ENCODE results near the gene CDH4. TPM values are rescaled to one million over a fixed set of nuclear protein-coding genes. Genes with fewer than 3 reads are reported as not detected.

The CDH4 gene
- total RNA-seq, 2 donors from 2014 or later: 0.06 TPM; not detected in 1

- DNase-seq: no peak
- intact Hi-C loops (cut with DNase I, micrococcal nuclease): no loop called here
- ATAC-seq: no peak
Observed at GRCh38 chr20:61649105-61649859, 397.2 kb downstream of the CDH4 start.

DNA sequence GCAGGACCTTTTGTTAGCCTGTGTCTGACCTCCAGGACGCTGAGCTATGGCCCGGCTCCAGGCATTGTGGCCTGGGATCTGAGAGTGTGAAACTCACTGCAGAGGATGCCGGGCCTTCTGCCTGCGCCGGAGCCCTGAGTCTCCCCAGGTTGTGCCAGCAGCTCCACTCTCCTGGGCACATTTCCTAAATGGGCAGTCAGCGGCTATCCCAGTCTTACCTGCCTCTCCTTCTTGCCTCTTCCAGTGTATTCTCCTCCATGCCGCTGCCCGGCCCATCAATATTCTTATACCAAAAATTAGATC lies 397.8 kb downstream of the CDH4 start:
- intact Hi-C loops (cut with DNase I, micrococcal nuclease): no loop called here
- no peak for DNase-seq
- ATAC-seq: no peak

DNA sequence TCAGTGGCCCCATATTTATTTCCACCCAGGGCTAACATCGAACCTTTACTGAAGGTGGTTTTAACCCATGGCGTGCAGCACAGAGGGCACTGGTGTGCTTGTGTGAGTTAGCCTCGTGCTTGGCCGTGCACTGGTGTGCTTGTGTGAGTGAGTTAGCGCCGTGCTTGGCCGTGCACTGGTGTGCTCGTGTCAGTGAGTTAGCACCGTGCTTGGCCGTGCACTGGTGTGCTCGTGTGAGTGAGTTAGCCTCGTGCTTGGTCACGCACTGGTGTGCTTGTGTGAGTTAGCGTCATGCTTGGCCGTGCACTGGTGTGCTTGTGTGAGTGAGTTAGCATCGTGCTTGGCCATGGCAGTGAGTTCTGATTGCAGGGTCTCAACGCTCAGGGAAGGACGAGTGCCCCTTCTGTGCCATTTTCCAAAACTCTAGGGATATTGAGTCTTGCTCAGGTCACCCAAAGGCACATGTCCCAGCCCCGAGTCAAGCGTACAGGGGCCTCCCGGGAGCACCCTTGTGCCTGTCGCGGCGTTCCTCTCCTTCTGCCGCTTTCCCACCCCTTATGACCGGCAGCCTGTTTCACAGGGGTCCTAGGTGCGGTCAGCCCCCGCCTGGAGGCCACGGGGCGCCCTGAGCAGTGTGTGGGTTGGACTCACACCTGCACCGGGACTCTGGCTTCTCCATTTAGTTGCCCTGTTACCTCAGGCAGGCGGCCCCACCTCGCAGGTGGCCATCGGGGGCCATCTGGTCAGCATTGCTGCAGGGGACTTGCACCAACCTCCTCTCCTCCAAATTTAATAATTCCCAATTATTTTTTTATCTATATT lies 399.1 kb downstream of the CDH4 start:
- ATAC-seq (no peak), DNase-seq (no peak)
- intact Hi-C loops (cut with DNase I, micrococcal nuclease): no loop called here

DNA sequence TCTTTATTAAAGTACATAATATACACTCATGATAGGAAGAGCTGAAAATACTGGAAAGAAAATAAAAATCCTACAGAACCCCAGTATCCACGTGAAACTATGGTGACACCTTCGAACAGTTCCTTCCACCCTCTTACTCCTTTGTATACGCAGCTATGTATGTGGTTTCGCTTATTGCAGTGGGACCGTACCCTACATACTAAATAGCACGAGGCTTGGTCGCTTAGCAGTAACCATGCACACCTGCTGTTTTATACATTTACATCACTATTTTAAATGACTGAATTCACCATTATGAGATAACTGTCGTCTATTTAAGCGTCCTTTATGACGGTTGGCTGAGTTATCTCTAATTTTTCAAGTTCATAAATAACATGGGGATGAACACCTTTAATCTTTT lies 400.1 kb downstream of the CDH4 start:
- no peak for DNase-seq
- ATAC-seq: no peak
- intact Hi-C loops (cut with DNase I, micrococcal nuclease): no loop called here

DNA sequence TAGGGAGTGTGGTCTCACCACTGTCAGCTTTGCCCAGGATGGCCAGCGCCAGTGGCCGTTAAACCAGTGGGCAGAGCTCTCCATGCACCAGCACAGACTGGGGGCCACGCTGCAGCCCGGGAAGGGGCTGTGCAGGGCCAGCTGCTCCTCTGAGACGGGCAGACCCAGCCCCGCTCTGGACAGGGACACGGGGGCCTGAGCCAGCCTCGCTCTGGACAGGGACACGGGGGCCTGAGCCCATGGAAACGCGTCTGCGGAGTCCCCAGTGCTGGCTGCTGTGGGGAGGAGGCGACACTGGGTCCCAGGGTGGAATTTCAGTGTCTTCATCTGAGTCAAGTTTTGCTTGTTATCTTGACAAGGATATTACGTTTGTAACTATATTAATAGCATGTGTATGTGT lies 402.7 kb downstream of the CDH4 start:
- intact Hi-C loops (cut with DNase I, micrococcal nuclease): no loop called here
- DNase-seq: no peak
- no peak for ATAC-seq

- intact Hi-C loops (cut with DNase I, micrococcal nuclease): no loop called here
- no peak for ATAC-seq
Observed at GRCh38 chr20:61655591-61655990, 403.5 kb downstream of the CDH4 start.

DNA sequence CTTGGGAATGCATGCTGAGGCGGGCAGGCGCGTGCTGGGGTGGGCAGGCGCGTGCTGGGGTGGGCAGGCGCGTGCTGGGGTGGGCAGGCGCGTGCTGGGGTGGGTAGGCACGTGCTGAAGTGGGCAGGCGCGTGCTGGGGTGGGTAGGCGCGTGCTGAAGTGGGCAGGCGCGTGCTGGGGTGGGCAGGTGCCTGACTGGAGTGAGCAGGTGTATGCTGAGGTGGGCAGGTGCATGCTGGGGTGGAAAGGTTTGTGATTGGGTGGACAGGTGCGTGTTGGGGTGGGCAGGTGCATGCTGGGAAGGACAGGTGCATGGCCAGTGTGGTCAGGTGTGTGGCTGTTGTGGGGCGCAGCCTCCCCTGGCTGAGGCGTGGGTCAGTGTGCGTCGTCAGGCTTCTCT lies 404.1 kb downstream of the CDH4 start:
- ATAC-seq: no peak
- no peak for DNase-seq
- intact Hi-C loops (cut with DNase I, micrococcal nuclease): no loop called here

More at GRCh38 chr20:61655591-61655990, 403.5 kb downstream of the CDH4 start:
- DNase-seq: no peak

- intact Hi-C loops (cut with DNase I, micrococcal nuclease): no loop called here
- DNase-seq (no peak), ATAC-seq (no peak)
Observed at GRCh38 chr20:61657721-61658377, 405.8 kb downstream of the CDH4 start.

DNA sequence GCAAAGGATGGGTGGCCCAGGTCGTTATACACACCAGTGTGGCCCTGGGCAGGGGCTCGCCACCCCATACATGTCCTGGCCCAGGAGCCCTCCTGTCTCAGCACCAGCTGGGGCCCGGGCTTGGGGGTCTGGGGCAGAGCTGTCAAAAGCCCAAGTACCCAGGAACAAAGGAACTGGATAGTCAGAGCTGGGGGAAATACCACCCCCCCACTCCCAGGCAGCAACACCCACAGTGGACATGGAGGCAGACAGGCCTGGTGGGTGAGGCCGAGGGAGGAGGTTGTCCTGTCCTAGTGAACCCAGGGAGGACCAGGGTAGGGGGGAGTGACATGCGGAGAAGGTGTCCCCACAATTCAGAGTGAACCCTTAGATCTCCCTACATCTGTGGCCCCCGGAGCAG lies 406.5 kb downstream of the CDH4 start:
- DNase-seq: no peak
- intact Hi-C loops (cut with DNase I, micrococcal nuclease): no loop called here
- ATAC-seq: no peak

GRCh38 chr20:61659246-61659993 lies 407.4 kb downstream of the CDH4 start:
- intact Hi-C loops (cut with DNase I, micrococcal nuclease): no loop called here
- DNase-seq: no peak

DNA sequence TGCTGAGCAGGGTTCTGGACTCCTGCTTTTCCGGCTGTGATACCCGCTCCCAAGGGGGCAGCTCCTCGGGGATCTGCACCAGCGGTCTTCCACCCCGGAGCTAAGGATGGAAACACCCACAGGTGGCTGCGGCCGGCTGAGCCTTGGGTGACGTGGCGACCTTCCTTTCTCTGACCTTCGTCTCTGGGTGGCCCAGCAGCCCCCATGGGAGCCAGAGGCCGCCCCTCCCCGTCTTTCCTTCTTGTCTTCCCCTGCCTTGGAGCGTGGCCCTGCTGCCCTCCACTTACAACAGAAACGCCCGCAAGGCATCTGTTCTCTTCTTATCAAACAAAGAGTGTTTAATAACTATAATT lies 407.9 kb downstream of the CDH4 start:
- DNase-seq: no peak
- intact Hi-C loops (cut with DNase I, micrococcal nuclease): no loop called here
- no peak for ATAC-seq

More at GRCh38 chr20:61659246-61659993, 407.4 kb downstream of the CDH4 start:
- no peak for ATAC-seq

GRCh38 chr20:61660559-61660958 lies 408.5 kb downstream of the CDH4 start:
- intact Hi-C loops (cut with DNase I, micrococcal nuclease): no loop called here
- ATAC-seq: no peak
- no peak for DNase-seq

DNA sequence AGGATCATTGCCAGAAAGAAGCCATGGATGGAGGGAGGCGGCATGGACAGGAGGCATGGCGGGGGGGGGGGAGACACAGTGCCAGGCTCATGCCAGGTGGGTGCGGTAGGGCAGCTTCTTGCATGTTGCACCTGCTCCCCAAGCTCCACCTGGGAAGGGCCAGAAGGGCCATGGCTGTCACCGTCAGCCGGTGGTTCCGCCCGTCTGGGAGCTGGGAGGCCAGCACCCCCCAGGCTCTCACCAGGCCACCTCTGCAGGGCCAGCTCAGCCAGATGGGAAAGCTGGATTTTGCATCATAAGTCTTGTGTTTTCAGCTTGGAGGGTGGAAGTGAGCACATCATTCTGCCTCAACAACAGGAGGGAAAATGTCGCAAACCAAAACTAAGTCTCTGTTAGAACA lies 409.0 kb downstream of the CDH4 start:
- no peak for ATAC-seq

GRCh38 chr20:61661583-61661982 lies 409.5 kb downstream of the CDH4 start:
- DNase-seq (no peak), ATAC-seq (no peak)
- intact Hi-C loops (cut with DNase I, micrococcal nuclease): no loop called here

More for the DNA sequence above, 409.0 kb downstream of the CDH4 start:
- no peak for DNase-seq
- intact Hi-C loops (cut with DNase I, micrococcal nuclease): no loop called here

- ATAC-seq: no peak
- no peak for DNase-seq
- intact Hi-C loops (cut with DNase I, micrococcal nuclease): no loop called here
Observed at GRCh38 chr20:61662226-61662967, 410.3 kb downstream of the CDH4 start.

GRCh38 chr20:61662968-61663331 lies 410.9 kb downstream of the CDH4 start:
- ATAC-seq (no peak), DNase-seq (no peak)
- intact Hi-C loops (cut with DNase I, micrococcal nuclease): no loop called here

DNA sequence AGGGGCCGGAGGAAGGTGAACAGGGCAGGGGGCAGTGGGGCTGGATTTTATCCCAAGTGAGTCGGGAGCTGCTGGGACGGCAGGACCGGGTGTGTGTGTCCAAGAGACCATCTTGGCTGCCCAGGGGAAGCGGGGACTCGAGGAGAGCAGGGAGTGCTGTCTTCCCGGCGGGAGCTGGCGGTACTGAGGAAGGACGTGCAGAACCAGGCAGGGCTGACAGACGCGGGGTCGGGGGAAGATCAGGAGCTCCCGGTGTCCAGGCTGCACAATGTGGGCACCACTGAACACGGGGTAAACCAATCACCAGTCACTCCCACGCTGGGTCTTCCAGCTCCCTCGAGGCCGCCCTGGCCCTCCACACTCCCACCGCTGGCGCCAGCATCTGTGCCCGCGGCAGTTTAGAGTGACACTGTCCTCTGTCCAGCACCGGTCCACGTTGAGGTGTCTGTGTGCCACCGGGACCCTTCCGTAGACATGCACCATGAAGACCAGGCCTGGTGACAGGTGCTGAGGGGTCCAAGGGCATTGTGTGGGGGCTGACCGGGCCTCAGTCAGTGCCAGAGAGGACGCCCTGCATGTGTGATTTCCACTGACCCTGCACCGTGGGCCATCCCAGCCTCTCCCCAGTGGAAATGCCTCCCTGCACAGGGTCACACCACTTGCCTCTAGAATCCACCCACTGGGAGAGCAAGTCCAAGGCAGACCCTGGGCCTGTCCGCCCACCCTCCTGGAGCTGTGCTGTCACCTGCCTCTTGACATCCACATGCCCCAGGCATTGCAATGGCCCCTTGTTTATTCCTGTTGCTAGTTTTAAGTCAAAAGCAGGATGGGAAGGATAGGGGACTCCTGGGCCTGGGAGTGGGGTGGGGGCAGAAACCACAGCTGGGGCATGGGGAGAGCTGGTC lies 411.7 kb downstream of the CDH4 start:
- no peak for DNase-seq
- ATAC-seq: no peak

More for the DNA sequence above, 411.7 kb downstream of the CDH4 start:
- intact Hi-C loops (cut with DNase I, micrococcal nuclease): no loop called here
